ENCODE results near the gene CROCC2. TPM values are rescaled to one million over a fixed set of nuclear protein-coding genes. Genes with fewer than 3 reads are reported as not detected.

Gene CROCC2
- total RNA-seq, 1 donor from 2014 or later, result not detected

DNA sequence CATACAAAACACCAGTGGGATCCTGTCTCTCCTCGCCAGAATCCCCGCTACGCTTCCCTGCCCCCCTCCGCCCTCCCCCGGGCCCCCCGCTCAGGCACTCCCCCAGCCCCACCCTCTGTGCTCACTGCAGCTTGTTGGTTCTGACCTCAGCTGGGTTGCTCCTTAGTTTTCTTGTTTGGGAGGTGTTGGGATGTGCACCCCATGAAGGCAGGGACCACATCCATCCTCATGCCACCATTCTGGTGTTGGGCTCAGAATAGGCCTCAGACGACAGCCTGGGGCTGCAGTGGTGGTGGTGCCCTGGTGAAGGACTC is 96.9 kb downstream of the CROCC2 start:
- TF ChIP-seq, protein P1, sequence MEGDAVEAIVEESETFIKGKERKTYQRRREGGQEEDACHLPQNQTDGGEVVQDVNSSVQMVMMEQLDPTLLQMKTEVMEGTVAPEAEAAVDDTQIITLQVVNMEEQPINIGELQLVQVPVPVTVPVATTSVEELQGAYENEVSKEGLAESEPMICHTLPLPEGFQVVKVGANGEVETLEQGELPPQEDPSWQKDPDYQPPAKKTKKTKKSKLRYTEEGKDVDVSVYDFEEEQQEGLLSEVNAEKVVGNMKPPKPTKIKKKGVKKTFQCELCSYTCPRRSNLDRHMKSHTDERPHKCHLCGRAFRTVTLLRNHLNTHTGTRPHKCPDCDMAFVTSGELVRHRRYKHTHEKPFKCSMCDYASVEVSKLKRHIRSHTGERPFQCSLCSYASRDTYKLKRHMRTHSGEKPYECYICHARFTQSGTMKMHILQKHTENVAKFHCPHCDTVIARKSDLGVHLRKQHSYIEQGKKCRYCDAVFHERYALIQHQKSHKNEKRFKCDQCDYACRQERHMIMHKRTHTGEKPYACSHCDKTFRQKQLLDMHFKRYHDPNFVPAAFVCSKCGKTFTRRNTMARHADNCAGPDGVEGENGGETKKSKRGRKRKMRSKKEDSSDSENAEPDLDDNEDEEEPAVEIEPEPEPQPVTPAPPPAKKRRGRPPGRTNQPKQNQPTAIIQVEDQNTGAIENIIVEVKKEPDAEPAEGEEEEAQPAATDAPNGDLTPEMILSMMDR (IDR thresholded peaks at IDR 0.05; ENCODE audit: unreplicated experiment), result no peak
- peaks cover 14% of the 10 kb centered on the region for H3K36me3 Mint-ChIP-seq (ENCODE audit: low read depth, unreplicated experiment)
- H3K4me1 Mint-ChIP-seq (ENCODE audit: unreplicated experiment), result peaks cover 3% of the 10 kb centered on the region
- no peaks in the 10 kb centered on the region for H3K9me3 Mint-ChIP-seq (ENCODE audit: unreplicated experiment)
- H3K27ac Mint-ChIP-seq (ENCODE audit: unreplicated experiment), result no peak overlapping the region
- H3K27me3 Mint-ChIP-seq (ENCODE audit: unreplicated experiment), result peaks cover 20% of the 10 kb centered on the region
- no peak for DNase-seq (ENCODE audit: low spot score)
- no peak overlapping the region for H3K4me3 Mint-ChIP-seq (ENCODE audit: unreplicated experiment)

DNA sequence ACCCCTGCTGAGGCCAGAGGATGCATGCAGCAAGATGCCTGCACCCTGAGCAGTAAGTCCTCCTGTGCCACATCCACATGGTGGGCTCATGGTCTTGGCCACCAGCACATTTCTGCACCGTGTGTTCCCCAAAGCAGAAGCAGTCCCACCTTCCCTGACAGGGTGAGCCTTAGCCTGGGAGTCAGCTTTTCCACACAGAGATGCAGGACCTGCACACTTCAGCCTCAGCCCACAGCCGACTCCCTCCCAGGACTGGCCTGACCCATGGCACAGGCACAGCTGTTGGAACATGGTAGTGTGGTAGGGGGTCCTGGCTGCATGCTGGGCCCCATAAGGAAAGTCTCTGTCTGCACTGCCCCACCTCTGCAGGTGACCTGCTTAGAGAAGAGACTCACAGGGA is 97.2 kb downstream of the CROCC2 start:
- no peak overlapping the region for H3K4me3 Mint-ChIP-seq (ENCODE audit: unreplicated experiment)
- DNase-seq (ENCODE audit: low spot score), result no peak

DNA sequence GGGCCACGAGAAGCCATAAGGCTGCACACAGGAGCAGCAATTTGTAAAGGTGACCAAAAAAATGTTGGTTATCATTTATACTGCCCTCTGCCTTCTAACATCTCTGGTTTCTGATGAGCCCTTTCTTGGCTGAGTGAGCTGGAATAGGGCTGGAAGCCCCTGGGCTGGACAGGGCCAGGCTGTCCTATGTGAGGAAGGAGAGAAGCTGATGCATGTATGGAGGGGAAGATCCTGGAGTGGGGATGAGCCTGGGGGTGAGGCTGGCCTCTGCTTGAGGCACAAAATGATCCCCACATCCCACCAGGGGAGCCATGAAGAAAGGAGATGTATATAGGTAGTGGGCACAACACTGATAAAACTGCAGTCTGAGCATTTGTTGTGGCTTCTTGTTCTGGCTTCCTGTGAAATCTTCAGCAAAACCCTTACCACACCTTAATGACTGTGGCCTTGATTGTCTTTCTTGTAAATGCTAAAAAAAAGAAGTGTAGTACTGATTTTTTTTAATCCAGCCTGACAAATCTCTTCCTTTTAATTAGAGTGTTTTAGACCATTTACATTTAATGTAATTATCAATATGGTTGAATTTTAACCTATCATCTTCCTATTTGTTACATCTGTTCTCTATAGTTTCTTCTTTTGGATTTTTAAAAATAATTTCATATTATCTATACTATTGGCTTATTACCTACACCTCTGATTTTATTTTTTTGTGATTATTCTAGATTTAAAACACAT is 97.9 kb downstream of the CROCC2 start:
- Mint-ChIP-seq H3K9me3 (ENCODE audit: unreplicated experiment) (no peaks in the 10 kb centered on the region), H3K36me3 (ENCODE audit: low read depth, unreplicated experiment) (peaks cover 14% of the 10 kb centered on the region), H3K4me1 (ENCODE audit: unreplicated experiment) (peaks cover 7% of the 10 kb centered on the region), H3K27ac (ENCODE audit: unreplicated experiment) (no peak overlapping the region), H3K27me3 (ENCODE audit: unreplicated experiment) (peaks cover 22% of the 10 kb centered on the region), H3K4me3 (ENCODE audit: unreplicated experiment) (no peak overlapping the region)
- TF ChIP-seq, protein P1 (IDR thresholded peaks at IDR 0.05; ENCODE audit: unreplicated experiment), result no peak
- no peak for DNase-seq (ENCODE audit: low spot score)

More for the DNA sequence above, 97.2 kb downstream of the CROCC2 start:
- H3K27me3 Mint-ChIP-seq (ENCODE audit: unreplicated experiment), result peaks cover 20% of the 10 kb centered on the region
- TF ChIP-seq, protein P1 (IDR thresholded peaks at IDR 0.05; ENCODE audit: unreplicated experiment), result no peak
- peaks cover 14% of the 10 kb centered on the region for H3K36me3 Mint-ChIP-seq (ENCODE audit: low read depth, unreplicated experiment)
- peaks cover 3% of the 10 kb centered on the region for H3K4me1 Mint-ChIP-seq (ENCODE audit: unreplicated experiment)
- H3K9me3 Mint-ChIP-seq (ENCODE audit: unreplicated experiment), result no peaks in the 10 kb centered on the region
- H3K27ac Mint-ChIP-seq (ENCODE audit: unreplicated experiment), result no peak overlapping the region

DNA sequence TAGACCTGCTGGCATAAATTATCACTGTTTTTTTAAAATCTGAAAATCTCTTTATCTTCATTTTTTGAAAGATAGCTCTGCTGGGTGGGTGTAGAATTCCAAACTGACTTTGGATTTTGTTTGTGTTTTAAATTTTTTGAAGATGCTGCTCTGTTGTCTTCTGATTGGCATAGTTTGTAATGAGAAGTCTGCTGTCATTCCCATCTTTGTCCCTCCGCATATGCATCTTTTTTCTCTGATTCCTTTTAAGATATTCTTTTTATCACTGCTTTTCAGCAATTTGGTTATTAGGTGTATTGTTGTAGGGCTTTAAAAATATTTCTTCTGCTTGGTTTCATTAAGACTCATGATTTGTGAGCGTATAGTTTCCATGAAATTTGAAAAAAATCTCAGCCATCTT is 99.4 kb downstream of the CROCC2 start:
- no peak overlapping the region for H3K27ac Mint-ChIP-seq (ENCODE audit: unreplicated experiment)
- no peaks in the 10 kb centered on the region for H3K9me3 Mint-ChIP-seq (ENCODE audit: unreplicated experiment)
- TF ChIP-seq, protein P1 (IDR thresholded peaks at IDR 0.05; ENCODE audit: unreplicated experiment), result no peak
- H3K27me3 Mint-ChIP-seq (ENCODE audit: unreplicated experiment), result peaks cover 11% of the 10 kb centered on the region
- H3K36me3 Mint-ChIP-seq (ENCODE audit: low read depth, unreplicated experiment), result peaks cover 5% of the 10 kb centered on the region
- no peak for DNase-seq (ENCODE audit: low spot score)
- no peak overlapping the region for H3K4me3 Mint-ChIP-seq (ENCODE audit: unreplicated experiment)
- H3K4me1 Mint-ChIP-seq (ENCODE audit: unreplicated experiment), result peaks cover 6% of the 10 kb centered on the region

DNA sequence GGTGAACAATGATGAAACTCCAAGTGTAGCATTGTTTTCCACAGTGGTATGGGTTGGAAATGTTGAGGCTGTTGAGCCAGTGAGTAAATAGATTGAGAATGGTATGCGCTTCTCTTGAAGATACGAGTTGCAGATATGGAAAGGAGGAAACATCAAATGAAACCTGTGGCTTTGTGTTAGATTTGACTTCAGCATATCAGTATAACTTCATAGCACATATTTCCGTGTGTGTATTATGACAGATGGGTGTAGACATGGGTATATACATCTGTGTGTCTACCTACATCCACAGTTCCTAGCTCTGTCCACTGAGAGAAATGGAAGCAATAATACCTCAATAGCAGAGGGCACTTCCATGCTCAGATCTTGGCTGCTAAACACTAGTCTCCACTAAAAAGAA is 100.3 kb downstream of the CROCC2 start:
- TF ChIP-seq, protein P1 (IDR thresholded peaks at IDR 0.05; ENCODE audit: unreplicated experiment), result no peak
- no peak for DNase-seq (ENCODE audit: low spot score)
- Mint-ChIP-seq H3K27ac (ENCODE audit: unreplicated experiment) (no peak overlapping the region), H3K4me3 (ENCODE audit: unreplicated experiment) (no peak overlapping the region), H3K27me3 (ENCODE audit: unreplicated experiment) (peaks cover 11% of the 10 kb centered on the region), H3K36me3 (ENCODE audit: low read depth, unreplicated experiment) (peaks cover 4% of the 10 kb centered on the region), H3K4me1 (ENCODE audit: unreplicated experiment) (peaks cover 6% of the 10 kb centered on the region), H3K9me3 (ENCODE audit: unreplicated experiment) (no peaks in the 10 kb centered on the region)
